NK-92 (cell line): ENCODE data around the gene PPIL4.
"Not testable (repeated sequence)": the region's sequence is repeated elsewhere in the genome, so short reads cannot be mapped to it uniquely, and the experiment has no call there.

ENCODE experiments used
- DNase-seq: peaks from one replicate; lab custom pipeline; 2025; ENCODE audit not compliant: unreplicated experiment; lab: John Stamatoyannopoulos, UW

Gene PPIL4

GRCh38 chr6:149529650-149530049 is 16.2 kb downstream of the PPIL4 start:
- no peak for DNase-seq

GRCh38 chr6:149515494-149515893 is 30.3 kb downstream of the PPIL4 start:
- no peak for DNase-seq

- no peak for DNase-seq
Measured at GRCh38 chr6:149513915-149514314, 31.9 kb downstream of the PPIL4 start.

- DNase-seq = no peak
Measured at GRCh38 chr6:149510793-149511512, 34.9 kb downstream of the PPIL4 start.

- DNase-seq = no peak
Measured at GRCh38 chr6:149508485-149508884, 37.4 kb downstream of the PPIL4 start.

GRCh38 chr6:149503872-149504271 is 42.0 kb downstream of the PPIL4 start:
- DNase-seq = no peak

- DNase-seq = no peak
Measured at GRCh38 chr6:149503276-149503675, 42.6 kb downstream of the PPIL4 start.

GRCh38 chr6:149501768-149502167 is 44.1 kb downstream of the PPIL4 start:
- DNase-seq = no peak

GRCh38 chr6:149501201-149501600 is 44.6 kb downstream of the PPIL4 start:
- no peak for DNase-seq

GRCh38 chr6:149500096-149500495 is 45.7 kb downstream of the PPIL4 start:
- no peak for DNase-seq

GRCh38 chr6:149499066-149499465 is 46.8 kb downstream of the PPIL4 start:
- no peak for DNase-seq

- DNase-seq = no peak
Measured at GRCh38 chr6:149497365-149497764, 48.5 kb downstream of the PPIL4 start.

GRCh38 chr6:149496597-149496996 is 49.2 kb downstream of the PPIL4 start:
- DNase-seq = not testable (repeated sequence)

- DNase-seq = not testable (repeated sequence)
Measured at GRCh38 chr6:149495349-149496016, 50.4 kb downstream of the PPIL4 start.

- not testable (repeated sequence) for DNase-seq
Measured at GRCh38 chr6:149494810-149495209, 51.0 kb downstream of the PPIL4 start.

GRCh38 chr6:149493761-149494320 is 52.0 kb downstream of the PPIL4 start:
- no peak for DNase-seq

GRCh38 chr6:149492798-149493343 is 53.0 kb downstream of the PPIL4 start:
- DNase-seq = no peak

GRCh38 chr6:149489967-149490366 is 55.9 kb downstream of the PPIL4 start:
- no peak for DNase-seq

GRCh38 chr6:149488815-149489214 is 57.0 kb downstream of the PPIL4 start:
- no peak for DNase-seq

- no peak for DNase-seq
Measured at GRCh38 chr6:149487316-149487715, 58.5 kb downstream of the PPIL4 start.

GRCh38 chr6:149484733-149485700 is 60.8 kb downstream of the PPIL4 start, which contains the start of gene ZC3H12D:
ZC3H12D (minus strand) TSS chr6:149485014; CDS start chr6:149474543, 10,471 bp downstream.
- DNase-seq = no peak
